ENCODE measurements around the gene CPA2.

DNA sequence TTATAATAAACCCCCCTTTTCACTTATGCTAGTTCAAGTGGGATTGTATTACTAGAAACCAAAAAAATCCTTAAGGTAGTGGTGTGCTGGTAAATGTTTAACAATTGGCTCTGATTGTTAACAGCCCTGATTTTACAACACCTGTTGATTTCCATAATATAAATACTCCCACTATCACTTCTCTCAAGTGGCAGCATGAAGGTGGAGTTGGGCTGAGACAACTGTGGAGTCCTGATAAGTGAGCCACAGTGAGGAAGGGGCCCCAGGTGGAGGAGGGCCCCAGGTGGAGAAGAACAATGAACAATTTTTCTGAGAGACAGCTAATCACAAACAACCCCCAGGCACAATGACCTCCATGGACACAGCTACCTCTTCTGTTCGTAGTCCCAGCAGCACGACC lies 32.6 kb upstream of the CPA2 start:
- TF ChIP-seq POLR2AphosphoS5 (IDR thresholded peaks at IDR 0.05; ENCODE audit: low read depth, low read length) (no peak), POLR2A (IDR thresholded peaks at IDR 0.05; ENCODE audit: low read depth, low read length) (no peak), SPI1 (IDR thresholded peaks at IDR 0.05; ENCODE audit: low read depth, low read length) (no peak), PAX5 (IDR thresholded peaks at IDR 0.05; ENCODE audit: insufficient read depth, low read length, severe bottlenecking) (no peak), TAF1 (IDR thresholded peaks at IDR 0.05; ENCODE audit: low read depth, low read length) (no peak), POU2F2 (IDR thresholded peaks at IDR 0.05; ENCODE audit: low read depth, low read length) (no peak)
